ENCODE measurements around the gene MRPL2. TPM values are rescaled to one million over a fixed set of nuclear protein-coding genes. Genes with fewer than 3 reads are reported as not detected.

MRPL2 gene
- total RNA-seq, 1 donor from 2014 or later, result 8.2 TPM

- FAIRE-seq, result no peak
Measured at GRCh38 chr6:43021270-43022047, 37.8 kb downstream of the MRPL2 start, which contains the start of gene RRP36. RRP36 (plus strand) TSS chr6:43021623; CDS start chr6:43021655, 32 bp downstream.

GRCh38 chr6:43020847-43021246, 38.4 kb downstream of the MRPL2 start:
- DNase-seq (ENCODE audit: low spot score in 2 of 2), result no peak
- FAIRE-seq, result no peak

More at GRCh38 chr6:43021270-43022047, 37.8 kb downstream of the MRPL2 start, which contains the start of gene RRP36:
- peak; percentile 78 to 86 for DNase-seq (ENCODE audit: low spot score in 2 of 2)

DNA sequence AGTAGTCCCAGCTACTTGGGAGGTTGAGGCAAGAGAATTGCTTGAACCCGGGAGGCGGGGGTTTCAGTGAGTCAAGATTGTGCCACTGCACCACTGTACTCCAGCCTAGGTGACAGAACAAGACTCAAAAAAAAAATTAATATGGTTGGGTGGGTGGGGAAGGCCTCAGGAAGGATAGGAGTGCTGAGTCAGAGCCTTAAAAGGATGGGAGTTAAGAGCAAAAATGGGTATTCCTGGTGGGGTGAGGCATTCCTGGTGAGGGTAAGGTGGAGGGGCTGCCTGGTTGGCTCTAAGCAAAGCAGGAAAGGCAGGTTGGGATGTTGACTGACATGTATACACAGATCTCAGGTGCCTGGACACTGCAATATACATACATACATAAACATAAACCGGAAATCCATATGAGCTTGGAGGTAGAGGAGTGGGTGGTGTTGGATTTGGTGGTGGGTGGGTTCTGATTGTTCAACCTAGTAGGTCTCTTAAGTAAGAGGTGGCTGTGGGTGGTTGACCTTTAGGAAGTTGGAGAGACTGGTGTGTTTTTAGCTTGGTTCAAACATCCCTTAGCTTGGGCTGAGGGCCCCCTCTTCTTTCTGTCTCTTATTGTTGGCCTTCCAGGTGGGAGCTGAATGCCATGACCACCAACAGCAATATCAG, 39.1 kb downstream of the MRPL2 start:
- FAIRE-seq, result no peak

DNA sequence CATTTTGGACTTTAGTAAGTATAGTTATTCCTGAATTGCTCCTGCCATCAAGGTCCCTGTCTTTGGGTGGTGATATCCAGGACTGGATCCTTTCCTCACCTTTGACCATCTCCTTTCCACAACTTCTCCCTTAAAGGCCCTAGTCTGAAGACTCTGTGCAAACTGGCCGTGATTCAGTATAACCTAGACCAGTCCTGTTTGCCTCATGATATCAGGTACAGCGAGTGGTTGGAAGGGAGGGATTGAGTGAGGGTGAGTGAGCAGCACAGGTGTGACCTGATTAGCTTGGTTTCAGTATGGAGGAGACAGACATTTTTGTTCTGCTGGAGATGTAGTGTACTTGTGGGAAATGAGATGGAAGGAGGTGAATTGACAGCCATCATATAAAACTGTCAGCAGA, 40.1 kb downstream of the MRPL2 start:
- DNase-seq (ENCODE audit: low spot score in 2 of 2) (no peak), FAIRE-seq (no peak)

More for the DNA sequence above, 39.1 kb downstream of the MRPL2 start:
- no peak for DNase-seq (ENCODE audit: low spot score in 2 of 2)

- DNase-seq (ENCODE audit: low spot score in 2 of 2) (no peak), FAIRE-seq (no peak)
Measured at GRCh38 chr6:43016943-43017334, 42.3 kb downstream of the MRPL2 start.

GRCh38 chr6:43016176-43016942, 42.9 kb downstream of the MRPL2 start:
- DNase-seq (ENCODE audit: low spot score in 2 of 2) (no peak), FAIRE-seq (no peak)

- no peak for DNase-seq (ENCODE audit: low spot score in 2 of 2)
- no peak for FAIRE-seq
Measured at GRCh38 chr6:43014434-43014909, 44.8 kb downstream of the MRPL2 start.

- FAIRE-seq (peak; percentile 81), DNase-seq (ENCODE audit: low spot score in 2 of 2) (peak; percentile 97 to 99)
Measured at GRCh38 chr6:43013843-43014433, 45.3 kb downstream of the MRPL2 start, which contains the start of the genes KLHDC3 and MEA1. KLHDC3 (plus strand) TSS chr6:43014249; CDS start chr6:43017193, 2,944 bp downstream. MEA1 (minus strand) TSS chr6:43013946; CDS start chr6:43013813, 133 bp downstream.

DNA sequence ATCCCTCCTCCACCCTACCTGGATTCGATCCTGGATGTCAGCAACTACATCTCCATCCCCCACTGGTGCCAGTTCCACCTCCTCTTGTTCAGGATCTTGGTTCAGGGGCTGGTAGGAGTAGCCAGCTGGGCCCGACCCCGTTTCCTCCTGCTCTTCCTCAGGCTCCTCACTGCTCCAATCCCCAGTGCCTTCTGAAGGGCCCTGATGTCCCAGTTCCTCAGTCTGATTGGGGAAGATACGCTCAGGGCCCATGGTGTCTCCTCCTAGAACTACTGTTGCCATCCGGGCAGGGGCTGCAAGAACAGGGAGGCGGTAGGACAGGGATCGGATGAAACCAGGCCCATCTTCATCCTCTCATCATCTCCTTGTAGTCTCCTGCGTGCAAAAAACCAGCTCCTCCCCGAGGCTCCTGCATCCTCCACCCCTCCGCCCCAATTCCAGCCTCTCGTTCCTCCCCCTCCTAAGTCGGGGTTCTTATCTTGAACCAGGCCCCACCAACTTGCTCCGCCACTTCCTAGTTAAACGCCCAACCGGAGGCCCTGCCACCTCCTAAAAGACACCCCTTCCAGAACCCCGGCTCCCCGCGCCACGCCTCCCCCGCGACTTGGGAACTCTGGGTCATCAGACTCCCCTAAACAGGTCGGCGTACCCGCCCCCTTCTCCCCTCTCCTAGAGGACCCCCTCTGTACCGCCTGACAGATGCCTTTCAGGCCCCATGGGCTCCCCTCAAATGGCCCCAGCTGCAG, 46.0 kb downstream of the MRPL2 start:
- DNase-seq (ENCODE audit: low spot score in 2 of 2) (no peak), FAIRE-seq (no peak)

- FAIRE-seq (no peak), DNase-seq (ENCODE audit: low spot score in 2 of 2) (no peak)
Measured at GRCh38 chr6:43012364-43012763, 46.9 kb downstream of the MRPL2 start.

DNA sequence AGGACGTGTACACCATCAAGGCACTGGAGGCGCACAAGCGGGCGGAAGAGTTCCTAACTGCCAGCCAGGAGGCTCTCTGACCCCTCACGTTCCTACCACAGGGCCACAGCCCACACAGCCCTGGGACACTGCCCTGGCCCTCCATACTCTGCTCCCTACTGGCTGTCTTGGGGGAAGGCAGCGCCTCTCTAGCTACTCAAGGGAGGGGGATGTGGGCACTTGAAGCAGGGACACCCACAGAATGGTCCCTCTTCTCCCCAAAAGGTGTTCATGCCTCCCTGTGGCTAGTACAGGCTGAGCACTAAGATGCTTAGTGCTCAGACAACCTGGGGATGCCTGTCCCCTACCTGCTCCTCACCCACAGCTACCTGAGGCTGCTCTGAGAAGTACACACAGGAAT, 48.0 kb downstream of the MRPL2 start:
- no peak for FAIRE-seq
- DNase-seq (ENCODE audit: low spot score in 2 of 2), result no peak

GRCh38 chr6:43009124-43009523, 50.1 kb downstream of the MRPL2 start:
- DNase-seq (ENCODE audit: low spot score in 2 of 2) (no peak), FAIRE-seq (no peak)

GRCh38 chr6:43007126-43007525, 52.1 kb downstream of the MRPL2 start:
- FAIRE-seq (no peak), DNase-seq (ENCODE audit: low spot score in 2 of 2) (no peak)

DNA sequence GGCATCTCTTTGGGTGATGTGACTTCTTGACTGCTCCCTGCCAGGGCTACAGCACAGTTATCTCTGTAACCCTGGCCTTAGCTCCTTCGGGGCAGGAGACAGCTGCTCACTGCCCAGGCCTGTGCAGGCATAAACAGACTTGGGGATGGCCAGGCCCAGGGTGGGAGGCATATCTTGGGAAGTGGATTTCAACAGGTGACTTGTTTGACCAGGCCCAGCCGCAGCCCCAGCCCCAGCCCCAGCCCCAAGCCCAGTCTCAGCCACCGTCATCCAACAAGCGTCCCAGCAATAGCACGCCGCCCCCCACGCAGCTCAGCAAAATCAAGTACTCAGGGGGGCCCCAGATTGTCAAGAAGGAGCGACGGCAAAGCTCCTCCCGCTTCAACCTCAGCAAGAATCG, 53.0 kb downstream of the MRPL2 start:
- no peak for DNase-seq (ENCODE audit: low spot score in 2 of 2)
- no peak for FAIRE-seq

GRCh38 chr6:43005844-43006243, 53.4 kb downstream of the MRPL2 start:
- DNase-seq (ENCODE audit: low spot score in 2 of 2) (no peak), FAIRE-seq (no peak)
